ENCODE data around the gene MEPE. TPM values are rescaled to one million over a fixed set of nuclear protein-coding genes. Genes with fewer than 3 reads are reported as not detected.
A peak's percentile ranks its signal among the peaks of the same experiment; 100 is the strongest.

MEPE gene
- total RNA-seq, 4 donors from 2014 or later, result not detected

DNA sequence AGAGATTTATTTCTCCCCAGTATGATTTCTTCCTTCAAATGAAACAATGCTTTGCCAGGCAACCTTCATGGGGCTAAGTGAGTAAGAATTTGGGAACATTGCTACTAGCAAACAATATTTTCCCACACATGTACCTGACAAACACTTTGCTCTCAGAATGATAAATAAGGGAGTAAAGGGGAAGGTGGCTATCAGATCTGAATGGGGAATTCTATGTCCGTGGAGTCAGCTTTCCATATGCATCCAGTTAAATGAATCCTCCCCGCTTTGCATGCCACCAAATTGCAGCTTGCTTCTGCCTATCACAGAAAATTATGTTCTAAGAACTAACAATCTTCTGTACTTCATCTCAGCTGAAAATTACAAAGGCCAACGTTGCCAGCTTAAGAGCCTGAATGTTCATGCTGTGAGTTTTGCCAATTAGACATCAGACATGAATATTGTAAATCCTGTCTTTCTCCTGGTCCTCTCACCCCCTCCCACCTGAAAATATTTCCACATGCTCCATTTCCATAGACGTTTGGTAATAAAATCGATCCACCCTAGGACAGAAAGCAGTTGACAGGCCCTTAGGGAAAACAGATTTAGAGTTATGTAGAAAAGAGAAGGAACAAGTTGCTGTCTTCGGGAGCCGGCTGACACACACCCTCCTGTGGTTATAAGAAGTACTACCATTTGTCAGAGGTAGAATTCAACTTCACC, 6.3 kb downstream of the MEPE start:
- no peak overlapping the region for H3K4me3 ChIP-seq (replicated peaks in 1 of 3)
- H3K4me1 ChIP-seq, result no peaks in the 10 kb centered on the region
- no peak overlapping the region for H3K27ac ChIP-seq
- no peaks in the 10 kb centered on the region for H3K27me3 ChIP-seq
- 30 to 31% methylated on average over 7 of the region's 7 CpGs for whole genome bisulfite sequencing, 2 donors
- no peaks in the 10 kb centered on the region for H3K36me3 ChIP-seq
- TF ChIP-seq, protein P1, sequence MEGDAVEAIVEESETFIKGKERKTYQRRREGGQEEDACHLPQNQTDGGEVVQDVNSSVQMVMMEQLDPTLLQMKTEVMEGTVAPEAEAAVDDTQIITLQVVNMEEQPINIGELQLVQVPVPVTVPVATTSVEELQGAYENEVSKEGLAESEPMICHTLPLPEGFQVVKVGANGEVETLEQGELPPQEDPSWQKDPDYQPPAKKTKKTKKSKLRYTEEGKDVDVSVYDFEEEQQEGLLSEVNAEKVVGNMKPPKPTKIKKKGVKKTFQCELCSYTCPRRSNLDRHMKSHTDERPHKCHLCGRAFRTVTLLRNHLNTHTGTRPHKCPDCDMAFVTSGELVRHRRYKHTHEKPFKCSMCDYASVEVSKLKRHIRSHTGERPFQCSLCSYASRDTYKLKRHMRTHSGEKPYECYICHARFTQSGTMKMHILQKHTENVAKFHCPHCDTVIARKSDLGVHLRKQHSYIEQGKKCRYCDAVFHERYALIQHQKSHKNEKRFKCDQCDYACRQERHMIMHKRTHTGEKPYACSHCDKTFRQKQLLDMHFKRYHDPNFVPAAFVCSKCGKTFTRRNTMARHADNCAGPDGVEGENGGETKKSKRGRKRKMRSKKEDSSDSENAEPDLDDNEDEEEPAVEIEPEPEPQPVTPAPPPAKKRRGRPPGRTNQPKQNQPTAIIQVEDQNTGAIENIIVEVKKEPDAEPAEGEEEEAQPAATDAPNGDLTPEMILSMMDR (IDR thresholded peaks at IDR 0.05), result peak in 5 of 6 experiments; percentile 38 to 76 (median 53)
- no peak for TF ChIP-seq POLR2A (IDR thresholded peaks at IDR 0.05)
- no peaks in the 10 kb centered on the region for H3K9me3 ChIP-seq
- intact Hi-C loops (cut with DNase I), result no loop called here
- DNase-seq, result peak; percentile 9 to 28

DNA sequence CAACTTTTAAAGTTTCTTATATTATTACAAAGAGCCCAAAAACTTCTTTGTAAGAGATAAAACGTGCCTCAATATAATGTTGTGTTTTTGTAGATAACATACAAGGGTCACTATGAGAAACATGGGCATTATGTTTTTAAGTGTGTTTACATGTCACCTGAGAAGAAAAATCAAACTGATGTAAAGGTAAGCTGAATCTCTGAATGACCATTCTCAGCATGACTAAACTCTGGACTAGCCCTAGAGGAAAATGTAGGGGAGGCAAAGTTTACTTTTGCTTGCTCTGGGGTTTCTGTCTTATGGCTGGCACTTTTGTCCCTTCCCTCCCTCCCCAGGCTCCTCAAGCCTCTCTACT, 6.8 kb downstream of the MEPE start:
- no peak for DNase-seq
- TF ChIP-seq POLR2A (IDR thresholded peaks at IDR 0.05), result no peak
- TF ChIP-seq, protein P1 (IDR thresholded peaks at IDR 0.05), result no peak
- no peaks in the 10 kb centered on the region for H3K4me1 ChIP-seq
- no peaks in the 10 kb centered on the region for H3K27me3 ChIP-seq
- no peaks in the 10 kb centered on the region for H3K36me3 ChIP-seq
- intact Hi-C loops (cut with DNase I), result no loop called here
- H3K9me3 ChIP-seq, result no peaks in the 10 kb centered on the region
- 0 to 2% methylated on average over 1 of the region's 1 CpG for WGBS, 2 donors
- H3K4me3 ChIP-seq (replicated peaks in 1 of 3), result no peak overlapping the region
- H3K27ac ChIP-seq, result no peak overlapping the region

DNA sequence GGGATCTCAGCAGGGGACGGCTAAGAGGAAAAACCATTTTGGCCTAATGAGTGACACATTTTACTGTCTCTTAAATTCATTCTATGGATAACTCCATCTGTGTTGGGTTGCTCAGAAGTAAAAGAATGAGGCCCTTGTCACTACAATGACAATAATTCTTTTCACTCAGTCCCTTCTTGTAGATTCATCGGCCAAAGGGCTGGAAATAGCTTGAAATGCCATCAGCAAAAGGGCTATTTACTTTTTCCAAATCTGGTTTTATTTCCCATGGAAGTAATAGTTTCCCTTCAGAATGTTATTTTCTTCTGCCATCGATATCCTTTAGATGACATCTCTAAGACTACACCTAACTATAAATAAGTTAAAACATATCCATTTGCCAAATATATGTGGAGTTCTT, 7.4 kb downstream of the MEPE start:
- Histone ChIP-seq H3K27me3 (no peaks in the 10 kb centered on the region), H3K4me1 (no peaks in the 10 kb centered on the region), H3K9me3 (no peaks in the 10 kb centered on the region), H3K27ac (no peak overlapping the region), H3K36me3 (no peaks in the 10 kb centered on the region), H3K4me3 (replicated peaks in 1 of 3) (no peak overlapping the region)
- TF ChIP-seq POLR2A (IDR thresholded peaks at IDR 0.05), result no peak
- TF ChIP-seq, protein P1 (IDR thresholded peaks at IDR 0.05), result no peak
- intact Hi-C loops (cut with DNase I), result loop anchor here (5.0 kb wide), 1 partner anchor 158 kb away; no protein-coding TSS in a partner anchor
- no peak for DNase-seq
- WGBS, 2 donors, result 91 to 92% methylated on average over 3 of the region's 3 CpGs

DNA sequence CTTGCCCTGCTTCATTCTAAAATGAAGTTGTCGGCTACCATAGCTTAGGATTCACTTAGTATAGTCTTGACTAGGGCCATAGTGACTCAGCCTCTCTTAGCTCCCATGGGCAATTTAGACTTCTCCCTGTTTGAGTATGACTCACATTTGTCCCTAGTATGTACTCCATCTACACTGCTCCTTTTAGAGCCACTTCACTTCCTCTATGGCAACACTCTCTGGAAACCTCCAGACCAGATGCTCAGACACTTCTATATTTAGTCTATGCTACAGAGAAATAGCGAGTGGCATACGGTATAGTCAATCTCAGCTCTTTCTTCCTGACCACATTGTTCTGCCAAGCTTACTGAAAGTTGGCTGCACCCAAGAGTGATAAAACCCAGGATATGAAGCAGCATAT, 11.2 kb downstream of the MEPE start:
- Histone ChIP-seq H3K4me1 (peaks cover 0 to 4% of the 10 kb centered on the region in 2 donors), H3K27ac (no peak overlapping the region), H3K27me3 (no peaks in the 10 kb centered on the region), H3K36me3 (no peaks in the 10 kb centered on the region), H3K9me3 (no peaks in the 10 kb centered on the region), H3K4me3 (replicated peaks in 1 of 3) (no peak overlapping the region)
- intact Hi-C loops (cut with DNase I), result loop anchor here (5.0 kb wide), 1 partner anchor 162 kb away; no protein-coding TSS in a partner anchor
- TF ChIP-seq, protein P1 (IDR thresholded peaks at IDR 0.05), result no peak
- no peak for TF ChIP-seq POLR2A (IDR thresholded peaks at IDR 0.05)
- WGBS, 2 donors, result 51 to 67% methylated on average over 3 of the region's 3 CpGs
- no peak for DNase-seq

DNA sequence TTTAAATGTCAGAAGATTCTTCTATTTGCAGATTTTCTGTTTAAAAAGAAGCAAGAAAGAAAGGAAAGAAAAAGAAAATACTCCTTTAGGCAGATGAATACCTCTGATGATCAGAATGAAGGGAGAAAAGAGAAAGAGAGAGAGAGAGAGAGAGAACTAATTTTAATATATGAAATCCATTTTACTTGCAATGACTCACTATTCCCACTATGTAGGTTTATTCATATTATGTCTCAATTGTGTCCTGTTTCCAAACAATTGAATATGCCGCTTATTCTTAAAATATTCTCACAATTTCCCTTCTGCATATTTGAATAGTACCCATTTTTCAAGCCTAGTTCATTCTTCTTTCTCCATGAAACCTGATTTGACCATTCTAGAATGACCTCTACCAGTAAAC, 11.7 kb downstream of the MEPE start:
- Histone ChIP-seq H3K27me3 (no peaks in the 10 kb centered on the region), H3K36me3 (no peaks in the 10 kb centered on the region), H3K9me3 (no peaks in the 10 kb centered on the region), H3K4me1 (peaks cover 0 to 5% of the 10 kb centered on the region in 2 donors), H3K4me3 (replicated peaks in 1 of 3) (no peak overlapping the region), H3K27ac (no peak overlapping the region)
- no peak for DNase-seq
- 86 to 87% methylated on average over 1 of the region's 1 CpG for WGBS, 2 donors
- no peak for TF ChIP-seq POLR2A (IDR thresholded peaks at IDR 0.05)
- TF ChIP-seq, protein P1 (IDR thresholded peaks at IDR 0.05), result no peak
- intact Hi-C loops (cut with DNase I), result loop anchor here (5.0 kb wide), 1 partner anchor 162 kb away; no protein-coding TSS in a partner anchor
